Esophagus squamous epithelium (tissue), 4 donors: Measurements from ENCODE around the gene STARD3.

ENCODE experiments used
- CTCF ChIP-seq, 6 experiments: fragments of 450-650 bp in 4 of 6; fragments of 200-600 bp in 2 of 6; sonication (generic) in 2 of 6; IDR thresholded peaks; one replicate each; pipeline ENCODE4 v1.5.1; 2016 to 2019; ENCODE audit warnings: antibody characterized with exemption in 6 of 6, mild to moderate bottlenecking in 4 of 6, moderate library complexity in 4 of 6
- POLR2A ChIP-seq, 4 donors: fragments of 450-650 bp; IDR thresholded peaks; one replicate each; pipeline ENCODE4 v1.6.1; 2017; ENCODE audit warnings: antibody characterized with exemption in 4 of 4, mild to moderate bottlenecking in 4 of 4, moderate library complexity in 3 of 4

DNA sequence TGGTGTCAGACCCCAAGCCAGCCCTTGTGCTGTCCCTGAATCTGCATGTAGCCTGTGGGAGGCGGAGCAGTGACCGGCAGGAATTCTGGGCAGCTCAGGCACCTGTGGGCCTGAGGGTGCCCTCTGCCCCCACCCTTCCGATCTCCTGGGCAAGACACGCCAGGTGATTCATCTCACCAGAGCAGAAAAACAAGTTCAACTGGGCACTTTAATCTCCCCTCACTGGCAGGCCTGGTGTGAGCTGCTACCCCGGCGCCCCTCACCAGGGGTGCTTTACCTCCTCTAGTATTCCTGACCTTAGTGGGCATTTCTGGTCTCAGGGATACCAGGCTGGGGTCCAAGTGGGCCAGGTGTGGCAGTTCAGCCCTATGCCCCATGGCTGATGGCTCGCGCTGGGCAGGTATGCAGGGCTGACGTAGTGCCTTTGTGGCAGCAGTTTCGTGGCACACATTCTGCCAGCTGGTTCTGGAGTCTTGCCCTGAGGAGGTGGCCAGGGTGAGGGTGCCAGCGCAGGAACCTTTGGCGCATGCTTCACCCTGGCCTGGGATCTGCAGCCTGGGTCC lies 68.9 kb downstream of the STARD3 start:
- peak in 3 of 6 experiments; percentile 8 to 26 (median 13) for TF ChIP-seq CTCF (IDR thresholded peaks at IDR 0.05)
- no peak for TF ChIP-seq POLR2A (IDR thresholded peaks at IDR 0.05)
